Endothelial cell of umbilical vein (primary cell): ENCODE data around the gene KIZ. TPM values are rescaled to one million over a fixed set of nuclear protein-coding genes. Genes with fewer than 3 reads are reported as not detected.
A peak's percentile ranks its signal among the peaks of the same experiment; 100 is the strongest.

ENCODE experiments used
- BruUV-seq: library from RNA; stranded (reverse); fragments of 400-500 nt; replicated peaks from 2 replicates; lab custom pipeline; 2021; lab: Mats Ljungman, UMichigan
- CTCF ChIA-PET: fragments of 300-600, 350-600 bp; sonication (Branson Sonifier 250); formaldehyde crosslinking; loops from one replicate; lab custom pipeline; 2021; ENCODE audit warnings: antibody characterized with exemption, inconsistent platforms; lab: Charles Lee
- POLR2A ChIA-PET: fragments of 300-600, 350-600 bp; sonication (Branson Sonifier 250); formaldehyde crosslinking; loops from one replicate; lab custom pipeline; 2021; ENCODE audit warnings: antibody characterized with exemption, inconsistent platforms; lab: Charles Lee
- DNase-seq: peaks from one replicate; pipeline ENCODE4 v3.0.0-alpha.2; 2011; ENCODE audit warnings: low read depth, low spot score
- FAIRE-seq: peaks from 2 replicates; lab custom pipeline; 2011; peaks lifted over from hg19 to GRCh38; lab: Jason Lieb, UNC
- H2AFZ ChIP-seq: 2 replicates; pipeline ENCODE4 v1.6.0; 2012; ENCODE audit warnings: low read depth, low read length, control low read depth, inconsistent platforms
- H3K27ac ChIP-seq: 2 replicates; pipeline ENCODE4 v1.5.1; 2011; ENCODE audit warnings: low read depth, mild to moderate bottlenecking, control low read depth, low read length, moderate library complexity; ENCODE audit not compliant: insufficient read depth
- H3K27me3 ChIP-seq, 2 experiments: 2 replicates each; pipeline versions ENCODE4 v1.6.0 to v1.6.1; 2011; ENCODE audit warnings: low read length in 2 of 2, mixed read lengths in 1 of 2; ENCODE audit not compliant: control insufficient read depth in 2 of 2, insufficient read depth in 2 of 2
- H3K36me3 ChIP-seq, 2 experiments: 2 replicates in 1 of 2; 3 replicates in 1 of 2; pipeline ENCODE4 v1.5.1; 2011; ENCODE audit warnings: low read length in 2 of 2, mild to moderate bottlenecking in 1 of 2, moderate library complexity in 1 of 2; ENCODE audit not compliant: control insufficient read depth in 2 of 2, insufficient read depth in 2 of 2; ENCODE audit errors: extremely low read depth in 1 of 2
- H3K4me1 ChIP-seq: 3 replicates; pipeline ENCODE4 v1.5.1; 2011; ENCODE audit warnings: mild to moderate bottlenecking, low read length; ENCODE audit not compliant: control insufficient read depth, insufficient read depth; ENCODE audit errors: extremely low read depth
- H3K4me2 ChIP-seq: 2 replicates; pipeline ENCODE4 v1.6.1; 2011; ENCODE audit warnings: low read length, control low read depth, mixed read lengths; ENCODE audit not compliant: insufficient read depth
- H3K4me3 ChIP-seq, 3 experiments: fragments of 200-600 bp in 1 of 3; sonication (generic), shearing (Covaris generic) in 1 of 3; replicated peaks in 1 of 3; 2 replicates each; pipeline ENCODE4 v1.5.1; 2011 to 2016; ENCODE audit warnings: control low read depth in 3 of 3, low read length in 3 of 3, mild to moderate bottlenecking in 2 of 3, inconsistent platforms in 1 of 3, low read depth in 1 of 3, moderate library complexity in 1 of 3; ENCODE audit not compliant: insufficient read depth in 1 of 3
- H3K79me2 ChIP-seq: 2 replicates; pipeline ENCODE4 v1.6.0; 2012; ENCODE audit warnings: low read length, inconsistent platforms; ENCODE audit not compliant: control insufficient read depth, insufficient read depth
- H3K9ac ChIP-seq: replicated peaks from 2 replicates; pipeline ENCODE3; 2011; ENCODE audit warnings: low read length, control low read depth; ENCODE audit not compliant: insufficient read depth; ENCODE audit errors: extremely low read depth
- H3K9me1 ChIP-seq: replicated peaks from 3 replicates; pipeline ENCODE4 v1.6.0; 2011; ENCODE audit warnings: mild to moderate bottlenecking, low read length; ENCODE audit not compliant: control insufficient read depth, insufficient read depth; ENCODE audit errors: extremely low read depth
- H3K9me3 ChIP-seq: replicated peaks from 2 replicates; pipeline ENCODE4 v1.5.1; 2012; ENCODE audit warnings: low read length, inconsistent platforms; ENCODE audit not compliant: control insufficient read depth, insufficient read depth
- H4K20me1 ChIP-seq: replicated peaks from 2 replicates; pipeline ENCODE3; 2011; ENCODE audit warnings: mild to moderate bottlenecking, low read length; ENCODE audit not compliant: control insufficient read depth, insufficient read depth; ENCODE audit errors: extremely low read depth
- EZH2 ChIP-seq: IDR thresholded peaks from 2 replicates; pipeline ENCODE4 v1.6.1; 2012; ENCODE audit warnings: borderline replicate concordance, low read depth, mild to moderate bottlenecking, moderate library complexity, low read length, inconsistent platforms; ENCODE audit not compliant: severe bottlenecking
- FOS ChIP-seq: IDR thresholded peaks from 2 replicates; pipeline ENCODE4 v1.6.1; 2011; ENCODE audit warnings: mild to moderate bottlenecking, low read length, moderate library complexity, borderline replicate concordance; ENCODE audit not compliant: insufficient read depth
- GATA2 ChIP-seq: IDR thresholded peaks from 2 replicates; pipeline ENCODE4 v1.7.0; 2011; ENCODE audit warnings: low read depth, mild to moderate bottlenecking, moderate library complexity, mixed read lengths, low read length; ENCODE audit not compliant: insufficient read length, insufficient read depth
- JUN ChIP-seq: IDR thresholded peaks from 2 replicates; pipeline ENCODE4 v1.6.1; 2011; ENCODE audit warnings: borderline replicate concordance, low read depth; ENCODE audit not compliant: insufficient read length, insufficient read depth
- MYC ChIP-seq: IDR thresholded peaks from one replicate; pipeline ENCODE4 v1.6.1; 2011; ENCODE audit warnings: mild to moderate bottlenecking, low read depth, low read length
- POLR2A ChIP-seq: IDR thresholded peaks from 2 replicates; pipeline ENCODE4 v1.6.1; 2012; ENCODE audit warnings: low read depth, mild to moderate bottlenecking, control low read depth, low read length
- POLR2AphosphoS5 ChIP-seq: IDR thresholded peaks from 2 replicates; pipeline ENCODE4 v1.6.1; 2012; ENCODE audit warnings: low read depth, mild to moderate bottlenecking, control low read depth, low read length, moderate library complexity; ENCODE audit not compliant: insufficient read depth
- dilution Hi-C: fragments of 300-500 bp; cut with MboI; formaldehyde crosslinking; loops from one replicate; pipeline ENCODE4 v1.15.0; 2019; ENCODE audit warnings: low sequenced_read_pairs; ENCODE audit not compliant: extremely low pct_ligation_motif_present
- intact Hi-C: fragments of 100-400 bp; cut with micrococcal nuclease; formaldehyde crosslinking; loops from one replicate; pipeline ENCODE4 v1.10.0; 2022
- polyA plus RNA-seq, 4 experiments: library from polyadenylated mRNA; depleted of rRNA in 3 of 4; stranded (reverse) in 3 of 4; unstranded in 1 of 4; fragments of >200 nt; gene quantifications; 2 replicates each; pipeline versions ENCODE4 v1.2.1 to v1.2.3, GENCODE V29; 2011 to 2012; ENCODE audit warnings: missing spikeins in 1 of 4
- total RNA-seq: library from RNA; stranded (reverse); gene quantifications from 2 replicates; pipeline ENCODE4 v1.2.3, GENCODE V29; 2021
- TF ChIP-seq, protein P1 (sequence below), 2 donors: IDR thresholded peaks; 1 replicate in 1 of 2; 2 replicates in 1 of 2; pipeline ENCODE4 v1.5.1; 2011; ENCODE audit warnings: low read length in 2 of 2, mild to moderate bottlenecking in 2 of 2, moderate library complexity in 2 of 2, control low read depth in 1 of 2, inconsistent platforms in 1 of 2, low read depth in 1 of 2; ENCODE audit not compliant: insufficient read depth in 1 of 2; ENCODE audit errors: extremely low read depth in 1 of 2
- TF ChIP-seq, protein P2 (sequence below): IDR thresholded peaks from 2 replicates; pipeline ENCODE4 v1.6.1; 2011; ENCODE audit not compliant: insufficient read depth, insufficient read length

The KIZ gene
- total and polyA plus RNA-seq, 2 donors (not counting 3 experiments of a cell fraction or from before 2014, with no cell fraction given) = 3.9 to 7.3 TPM

DNA sequence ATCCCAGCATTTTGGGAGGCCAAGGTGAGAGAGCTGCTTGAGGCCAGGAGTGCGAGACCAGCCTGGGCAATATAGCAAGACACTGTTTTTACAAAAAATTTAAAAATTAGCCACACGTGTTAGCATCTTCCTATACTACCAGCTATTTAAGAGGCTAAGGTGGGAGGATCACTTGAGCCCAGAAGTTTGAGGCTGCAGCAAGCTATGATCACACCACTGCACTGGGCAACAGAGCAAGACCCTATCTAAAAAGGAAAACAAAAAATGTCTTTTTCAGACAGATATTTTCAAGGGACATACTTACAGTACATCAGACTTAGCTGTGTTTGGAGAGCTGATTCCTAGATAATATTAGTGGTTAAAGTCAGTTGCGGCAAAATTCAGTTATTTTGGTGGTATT lies 104.3 kb downstream of the KIZ start:
- DNase-seq (no peak), FAIRE-seq (peak; percentile 18)
- ChIA-PET CTCF (interaction anchor here (0.8 to 1.7 kb wide), 2 partner anchors 257 to 275 kb away, joined by 3 to 5 read pairs; no protein-coding TSS in a partner anchor), POLR2A (no interaction called here)
- Histone ChIP-seq H3K4me2 (no peak overlapping the region), H3K9me3 (no peaks in the 10 kb centered on the region), H4K20me1 (no peaks in the 10 kb centered on the region), H3K4me3 (no peak overlapping the region), H3K9me1 (no peaks in the 10 kb centered on the region), H3K79me2 (no peaks in the 10 kb centered on the region), H3K4me1 (no peaks in the 10 kb centered on the region), H3K9ac (no peak overlapping the region), H3K27ac (no peak overlapping the region), H3K27me3 (no peaks in the 10 kb centered on the region), H2AFZ (no peak overlapping the region), H3K36me3 (no peaks in the 10 kb centered on the region)
- TF ChIP-seq POLR2A (no peak), JUN (no peak), GATA2 (no peak), EZH2 (no peak), POLR2AphosphoS5 (no peak), FOS (no peak), MYC (no peak)
- TF ChIP-seq, protein P1, sequence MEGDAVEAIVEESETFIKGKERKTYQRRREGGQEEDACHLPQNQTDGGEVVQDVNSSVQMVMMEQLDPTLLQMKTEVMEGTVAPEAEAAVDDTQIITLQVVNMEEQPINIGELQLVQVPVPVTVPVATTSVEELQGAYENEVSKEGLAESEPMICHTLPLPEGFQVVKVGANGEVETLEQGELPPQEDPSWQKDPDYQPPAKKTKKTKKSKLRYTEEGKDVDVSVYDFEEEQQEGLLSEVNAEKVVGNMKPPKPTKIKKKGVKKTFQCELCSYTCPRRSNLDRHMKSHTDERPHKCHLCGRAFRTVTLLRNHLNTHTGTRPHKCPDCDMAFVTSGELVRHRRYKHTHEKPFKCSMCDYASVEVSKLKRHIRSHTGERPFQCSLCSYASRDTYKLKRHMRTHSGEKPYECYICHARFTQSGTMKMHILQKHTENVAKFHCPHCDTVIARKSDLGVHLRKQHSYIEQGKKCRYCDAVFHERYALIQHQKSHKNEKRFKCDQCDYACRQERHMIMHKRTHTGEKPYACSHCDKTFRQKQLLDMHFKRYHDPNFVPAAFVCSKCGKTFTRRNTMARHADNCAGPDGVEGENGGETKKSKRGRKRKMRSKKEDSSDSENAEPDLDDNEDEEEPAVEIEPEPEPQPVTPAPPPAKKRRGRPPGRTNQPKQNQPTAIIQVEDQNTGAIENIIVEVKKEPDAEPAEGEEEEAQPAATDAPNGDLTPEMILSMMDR (IDR thresholded peaks at IDR 0.05; ENCODE audit: extremely low read depth in 1 of 2, insufficient read depth in 1 of 2, low read depth in 1 of 2, low read length in 2 of 2) = no peak
- TF ChIP-seq, protein P2, sequence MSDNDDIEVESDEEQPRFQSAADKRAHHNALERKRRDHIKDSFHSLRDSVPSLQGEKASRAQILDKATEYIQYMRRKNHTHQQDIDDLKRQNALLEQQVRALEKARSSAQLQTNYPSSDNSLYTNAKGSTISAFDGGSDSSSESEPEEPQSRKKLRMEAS = no peak
- intact Hi-C loops = no loop called here
- dilution Hi-C loops = no loop called here
- no TSS peak for BruUV-seq
